OCI-LY7 (cell line): ENCODE data around the gene ATP6V1C2. TPM values are rescaled to one million over a fixed set of nuclear protein-coding genes. Genes with fewer than 3 reads are reported as not detected.

Source experiments
- Bru-seq: library from RNA; stranded (reverse); fragments of 400-500 nt; gene quantifications from one replicate; lab custom pipeline; 2021; lab: Mats Ljungman, UMichigan
- BruChase-seq, 2 experiments: library from RNA; stranded (reverse); fragments of 400-500 nt; gene quantifications; one replicate each; lab custom pipeline; 2021; lab: Mats Ljungman, UMichigan
- BruUV-seq: library from RNA; stranded (reverse); fragments of 400-500 nt; replicated peaks from 2 replicates; lab custom pipeline; 2021; lab: Mats Ljungman, UMichigan
- CTCF ChIA-PET: fragments of 300-600 bp; sonication (Branson Sonifier 250); formaldehyde crosslinking; loops from one replicate; lab custom pipeline; 2022; ENCODE audit warnings: antibody characterized with exemption; ENCODE audit not compliant: unreplicated experiment; lab: Charles Lee
- POLR2A ChIA-PET: fragments of 300-600 bp; sonication (Branson Sonifier 250); formaldehyde crosslinking; loops from one replicate; lab custom pipeline; 2022; ENCODE audit warnings: antibody characterized with exemption; lab: Charles Lee
- DNase-seq: peaks from one replicate; pipeline ENCODE4 v3.0.0-alpha.2; 2015; ENCODE audit warnings: low spot score
- H2AFZ ChIP-seq: fragments of 200-600 bp; sonication (generic), shearing (Covaris generic); 2 replicates; pipeline ENCODE4 v1.6.1; 2014; ENCODE audit warnings: mild to moderate bottlenecking, antibody characterized with exemption, low read length, moderate library complexity
- H3K27ac ChIP-seq: fragments of 200-600 bp; sonication (generic); 2 replicates; pipeline ENCODE4 v1.5.1; 2014; ENCODE audit warnings: mixed run types, low read depth, mild to moderate bottlenecking, moderate library complexity, low read length, inconsistent platforms; ENCODE audit not compliant: poor library complexity, severe bottlenecking
- H3K36me3 ChIP-seq: fragments of 200-600 bp; sonication (generic); 2 replicates; pipeline ENCODE4 v1.6.1; 2014; ENCODE audit warnings: mild to moderate bottlenecking, antibody characterized with exemption, low read length, moderate library complexity, mixed read lengths; ENCODE audit not compliant: insufficient read depth
- H3K4me1 ChIP-seq: fragments of 200-600 bp; sonication (generic); 2 replicates; pipeline ENCODE4 v1.5.1; 2014; ENCODE audit warnings: mild to moderate bottlenecking, low read length; ENCODE audit not compliant: insufficient read depth, poor library complexity, severe bottlenecking
- H3K4me2 ChIP-seq: fragments of 200-600 bp; sonication (generic); 2 replicates; pipeline ENCODE4 v1.6.1; 2014; ENCODE audit warnings: mild to moderate bottlenecking, low read length
- H3K4me3 ChIP-seq: fragments of 200-600 bp; sonication (generic); 2 replicates; pipeline ENCODE4 v1.5.1; 2014; ENCODE audit warnings: mild to moderate bottlenecking, low read depth, low read length; ENCODE audit not compliant: poor library complexity, severe bottlenecking
- H3K79me2 ChIP-seq: fragments of 200-600 bp; sonication (generic); 2 replicates; pipeline ENCODE4 v1.6.1; 2016; ENCODE audit warnings: low read depth, mild to moderate bottlenecking, low read length, moderate library complexity, mixed read lengths; ENCODE audit not compliant: insufficient read depth
- H3K9me2 ChIP-seq: fragments of 200-600 bp; sonication (generic); 2 replicates; pipeline ENCODE4 v1.6.1; 2016; ENCODE audit warnings: mild to moderate bottlenecking, low read length, mixed read lengths; ENCODE audit not compliant: insufficient read depth
- H3K9me3 ChIP-seq: fragments of 200-600 bp; sonication (generic); 2 replicates; pipeline ENCODE4 v1.6.1; 2014; ENCODE audit warnings: mild to moderate bottlenecking, mixed run types, low read length, mixed read lengths
- H4K20me1 ChIP-seq: fragments of 200-600 bp; sonication (generic); 2 replicates; pipeline ENCODE4 v1.6.1; 2014; ENCODE audit warnings: mild to moderate bottlenecking, antibody characterized with exemption, low read length, moderate library complexity, mixed read lengths; ENCODE audit not compliant: insufficient read depth
- CTCF ChIP-seq: fragments of 200-600 bp; sonication (generic); conservative IDR thresholded peaks from 2 replicates; pipeline ENCODE4 v1.5.1; 2014; ENCODE audit warnings: mild to moderate bottlenecking, antibody characterized with exemption, low read length, moderate library complexity, mixed read lengths
- EZH2phosphoT487 ChIP-seq: fragments of 200-600 bp; sonication (generic); IDR thresholded peaks from 2 replicates; pipeline ENCODE4 v1.6.1; 2018; ENCODE audit warnings: low read depth, borderline replicate concordance, mild to moderate bottlenecking, mixed run types, antibody characterized with exemption, low read length, moderate library complexity, mixed read lengths
- intact Hi-C: fragments of 100-400 bp; cut with micrococcal nuclease; formaldehyde crosslinking; loops from one replicate; pipeline ENCODE4 v1.10.0; 2022; ENCODE audit not compliant: unreplicated experiment
- long read RNA-seq: library from polyadenylated mRNA; stranded (forward); transcript quantifications from one replicate; pipeline ENCODE4 v2.0.0, GENCODE V29; 2022
- total RNA-seq, 2 experiments: library from RNA; depleted of rRNA in 1 of 2; stranded (reverse); fragments of >200 nt in 1 of 2; shearing (Covaris generic) in 1 of 2; gene quantifications; 2 replicates each; pipeline ENCODE4 v1.2.3, GENCODE V29; 2014 to 2022

ATP6V1C2 gene
- total RNA-seq (2014; rRNA removed; shearing (Covaris generic)) (0.13 TPM in 1 of 2 replicates, not detected in the other), total RNA-seq (2022) (not detected in 2 replicates), Bru-seq, nascent RNA (percentile 7 among the genes with signal in this experiment), BruChase-seq, experiment 1, labeled RNA remaining after a 6-hour chase (percentile 8 among the genes with signal in this experiment), BruChase-seq, experiment 2, labeled RNA remaining after a 2-hour chase (percentile 6 among the genes with signal in this experiment)
- long read RNA-seq, partial matches to known transcripts = 0 of 5 reads
- long read RNA-seq, other reads (novel, unspliced or antisense) = 5 of 5 reads

GRCh38 chr2:10721396-10722251 is at the start of gene ATP6V1C2:
Gene ATP6V1C2, plus strand, starts transcription at chr2:10721630. Its CDS starts 1,220 bp downstream, at chr2:10722850.
- no peaks in the 10 kb centered on the region for H3K79me2 ChIP-seq
- no TSS peak for BruUV-seq
- H4K20me1 ChIP-seq = no peaks in the 10 kb centered on the region
- ChIA-PET CTCF (no interaction called here), POLR2A (interaction anchor here (0.8 kb wide), 1 partner anchor 1302 kb away, joined by 3 read pairs; no protein-coding TSS in a partner anchor)
- TF ChIP-seq CTCF = no peak
- TF ChIP-seq EZH2phosphoT487 = peak; percentile 83; the same call in 1 of the 2 replicates
- no peaks in the 10 kb centered on the region for H3K9me2 ChIP-seq
- no peak within 1 kb of the TSS for H3K27ac ChIP-seq
- H3K36me3 ChIP-seq = no peaks in the 10 kb centered on the region
- peak within 1 kb of the TSS; percentile 80 for H3K4me2 ChIP-seq
- intact Hi-C loops = no loop called here
- no peaks in the 10 kb centered on the region for H3K9me3 ChIP-seq
- peak within 1 kb of the TSS; percentile 63 for H3K4me3 ChIP-seq
- DNase-seq = peak; percentile 52
- no peak within 1 kb of the TSS for H2AFZ ChIP-seq
- H3K4me1 ChIP-seq = peaks cover 7% of the 10 kb centered on the region

GRCh38 chr2:10675131-10675530 is 46.3 kb upstream of the ATP6V1C2 start:
- no peaks in the 10 kb centered on the region for H3K9me3 ChIP-seq
- intact Hi-C loops = no loop called here
- no peaks in the 10 kb centered on the region for H3K9me2 ChIP-seq
- ChIA-PET POLR2A (interaction anchor here (0.6 kb wide), 1 partner anchor 223 kb away, joined by 6 read pairs; no protein-coding TSS in a partner anchor), CTCF (no interaction called here)
- H3K4me3 ChIP-seq = no peak overlapping the region
- peaks cover 13% of the 10 kb centered on the region; the same call in 1 of the 2 replicates for H4K20me1 ChIP-seq
- H3K79me2 ChIP-seq = peaks cover 7% of the 10 kb centered on the region; the same call in 1 of the 2 replicates
- H3K27ac ChIP-seq = no peak overlapping the region
- H3K4me2 ChIP-seq = no peak overlapping the region
- no peak overlapping the region for H2AFZ ChIP-seq
- DNase-seq = no peak
- BruUV-seq = no TSS peak
- no peak for TF ChIP-seq EZH2phosphoT487
- no peak for TF ChIP-seq CTCF
- peaks cover 79% of the 10 kb centered on the region for H3K36me3 ChIP-seq
- H3K4me1 ChIP-seq = no peaks in the 10 kb centered on the region
